GM18499 (cell line): ENCODE measurements around the gene CALHM2.
"Not testable (repeated sequence)": the region's sequence is repeated elsewhere in the genome, so short reads cannot be mapped to it uniquely, and the experiment has no call there.

ENCODE experiments used
- ATAC-seq: cut with Tn5 transposase; IDR thresholded peaks from one replicate; pipeline ENCODE4 v1.9.1; 2021; ENCODE audit warnings: moderate number of reproducible peaks; ENCODE audit not compliant: insufficient read depth, unreplicated experiment

The CALHM2 gene

GRCh38 chr10:103451831-103452505, at the start of gene CALHM2:
CALHM2 (minus strand) TSS chr10:103452370; CDS start chr10:103449941, 2,429 bp downstream.
- ATAC-seq, result no peak

- ATAC-seq, result no peak
These were observed 49.0 kb upstream of the CALHM2 start for GRCh38 chr10:103501186-103501585.

GRCh38 chr10:103500481-103500880, 48.3 kb upstream of the CALHM2 start:
- ATAC-seq, result no peak

- ATAC-seq, result no peak
These were observed 47.7 kb upstream of the CALHM2 start for GRCh38 chr10:103499881-103500280.

GRCh38 chr10:103498936-103499638, 46.9 kb upstream of the CALHM2 start:
- no peak for ATAC-seq

- no peak for ATAC-seq
These were observed 45.2 kb upstream of the CALHM2 start for GRCh38 chr10:103497161-103497915.

- ATAC-seq, result no peak
These were observed 43.2 kb upstream of the CALHM2 start for GRCh38 chr10:103495321-103495720.

GRCh38 chr10:103493916-103494877, 42.0 kb upstream of the CALHM2 start:
- ATAC-seq, result no peak

GRCh38 chr10:103493362-103493915, 41.3 kb upstream of the CALHM2 start, which contains the start of gene NEURL1:
NEURL1 (plus strand) TSS chr10:103493705; CDS start chr10:103494388, 683 bp downstream.
- ATAC-seq, result no peak

GRCh38 chr10:103492655-103493261, 40.6 kb upstream of the CALHM2 start:
- ATAC-seq, result no peak

- ATAC-seq, result no peak
These were observed 39.7 kb upstream of the CALHM2 start for GRCh38 chr10:103491729-103492364.

- ATAC-seq, result no peak
These were observed 38.8 kb upstream of the CALHM2 start for GRCh38 chr10:103490986-103491314.

- no peak for ATAC-seq
These were observed 35.2 kb upstream of the CALHM2 start for GRCh38 chr10:103487410-103487708.

- not testable (repeated sequence) for ATAC-seq
These were observed 34.7 kb upstream of the CALHM2 start for GRCh38 chr10:103486635-103487409.

GRCh38 chr10:103481974-103482531, 29.9 kb upstream of the CALHM2 start:
- ATAC-seq, result no peak

GRCh38 chr10:103480521-103480920, 28.4 kb upstream of the CALHM2 start:
- ATAC-seq, result no peak

GRCh38 chr10:103479135-103479534, 27.0 kb upstream of the CALHM2 start, which contains the start of gene CALHM3:
CALHM3 (minus strand) TSS chr10:103479240; CDS start chr10:103479032, 208 bp downstream.
- ATAC-seq, result no peak

- ATAC-seq, result no peak
These were observed 26.5 kb upstream of the CALHM2 start for GRCh38 chr10:103478671-103479070.
